ENCODE results near the gene TXNDC8. TPM values are rescaled to one million over a fixed set of nuclear protein-coding genes. Genes with fewer than 3 reads are reported as not detected.
"Not testable (repeated sequence)": the region's sequence is repeated elsewhere in the genome, so short reads cannot be mapped to it uniquely, and the experiment has no call there.

The TXNDC8 gene
- total RNA-seq (not detected), polyA plus RNA-seq (not detected)
- long read RNA-seq, donor 1 = 0 reads
- long read RNA-seq, donor 2 = 0 reads
- long read RNA-seq, donor 3 = 0 reads
- long read RNA-seq, donor 4 = 0 reads

DNA sequence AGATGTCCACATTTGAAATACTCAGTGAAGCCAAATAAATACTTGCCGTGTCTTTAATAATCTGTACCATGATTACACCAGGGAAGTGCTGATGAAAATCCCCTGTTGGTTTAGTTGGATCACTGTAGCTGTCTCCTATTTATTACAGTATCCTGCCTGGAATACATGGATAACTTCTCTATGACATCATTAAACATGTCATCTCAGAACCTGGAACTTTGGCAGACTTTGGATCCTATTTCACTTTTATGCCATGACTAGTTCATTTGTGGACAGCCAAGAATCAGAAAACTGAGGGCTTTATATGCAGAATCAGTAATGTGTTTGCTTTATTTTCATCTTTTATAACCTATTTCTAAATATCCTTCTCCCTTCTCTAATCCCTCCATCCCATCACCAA is at the start of gene TXNDC8:
TXNDC8 (minus strand) TSS at position 137 of the 400 bp plus-strand sequence.
- no peak for DNase-seq
- intact Hi-C loops (cut with DNase I) = no loop called here
- H3K4me1 ChIP-seq (ENCODE audit: control insufficient read depth, insufficient read depth, low read length) = no peaks in the 10 kb centered on the region
- H3K27me3 ChIP-seq (ENCODE audit: control insufficient read depth, insufficient read depth) = no peaks in the 10 kb centered on the region
- 63% methylated on average over 1 of the region's 1 CpG for WGBS
- H3K4me3 ChIP-seq (ENCODE audit: low read length) = no peak within 1 kb of the TSS
- no peak for ATAC-seq
- H3K27ac ChIP-seq (ENCODE audit: low read length) = no peak within 1 kb of the TSS
- no peaks in the 10 kb centered on the region for H3K9me3 ChIP-seq (ENCODE audit: control insufficient read depth, low read length)

DNA sequence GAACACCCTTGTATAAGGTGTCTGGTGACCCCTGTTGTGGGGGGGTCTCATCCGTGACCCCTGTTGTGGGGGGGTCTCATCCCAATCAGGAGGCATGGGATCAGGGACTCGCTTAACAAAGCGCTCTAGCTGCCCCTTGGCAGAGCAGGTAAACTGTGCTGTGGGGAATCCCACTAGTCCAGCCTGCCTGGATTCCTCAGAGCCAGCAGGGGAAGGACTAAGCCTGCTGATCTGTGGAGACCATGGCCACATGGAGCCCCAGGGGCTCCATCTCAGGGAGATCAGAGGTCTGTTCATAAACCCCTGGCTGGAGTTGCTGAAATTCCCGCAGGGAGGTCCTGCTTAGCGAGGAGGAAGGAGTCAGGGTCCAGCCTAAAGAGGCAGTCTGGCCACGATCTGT is 45.8 kb upstream of the TXNDC8 start:
- no peak for DNase-seq
- intact Hi-C loops (cut with DNase I) = no loop called here

DNA sequence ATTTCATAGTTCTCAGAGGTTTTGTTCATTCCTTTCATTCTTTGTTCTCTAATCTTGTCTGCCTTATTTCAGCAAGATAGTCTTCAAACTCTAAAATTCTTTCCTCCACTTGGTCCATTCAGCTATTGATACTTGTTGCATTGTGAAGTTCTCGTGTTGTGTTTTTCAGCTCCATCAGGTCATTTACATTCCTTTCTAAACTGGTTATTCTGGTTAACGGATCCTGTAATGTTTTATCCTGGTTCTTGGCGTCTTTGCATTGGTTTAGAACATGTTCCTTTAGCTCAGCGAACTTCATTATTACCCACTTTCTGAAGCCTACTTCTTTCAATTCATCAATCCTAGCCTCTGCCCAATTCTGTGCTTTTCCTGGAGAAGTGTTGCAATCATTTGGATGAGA is 45.1 kb upstream of the TXNDC8 start:
- DNase-seq (no peak), ATAC-seq (no peak)
- H3K4me1 ChIP-seq (ENCODE audit: control insufficient read depth, insufficient read depth, low read length) = no peaks in the 10 kb centered on the region
- no peaks in the 10 kb centered on the region for H3K27me3 ChIP-seq (ENCODE audit: control insufficient read depth, insufficient read depth)
- no peak overlapping the region for H3K4me3 ChIP-seq (ENCODE audit: low read length)
- WGBS = 91% methylated on average over 4 of the region's 4 CpGs
- H3K27ac ChIP-seq (ENCODE audit: low read length) = no peak overlapping the region
- intact Hi-C loops (cut with DNase I) = no loop called here
- no peaks in the 10 kb centered on the region for H3K9me3 ChIP-seq (ENCODE audit: control insufficient read depth, low read length)

More for the DNA sequence above, 45.8 kb upstream of the TXNDC8 start:
- Histone ChIP-seq H3K9me3 (ENCODE audit: control insufficient read depth, low read length) (no peaks in the 10 kb centered on the region), H3K4me1 (ENCODE audit: control insufficient read depth, insufficient read depth, low read length) (no peaks in the 10 kb centered on the region), H3K4me3 (ENCODE audit: low read length) (no peak overlapping the region), H3K27me3 (ENCODE audit: control insufficient read depth, insufficient read depth) (no peaks in the 10 kb centered on the region), H3K27ac (ENCODE audit: low read length) (no peak overlapping the region)
- ATAC-seq = no peak
- WGBS = 94% methylated on average over 6 of the region's 6 CpGs

DNA sequence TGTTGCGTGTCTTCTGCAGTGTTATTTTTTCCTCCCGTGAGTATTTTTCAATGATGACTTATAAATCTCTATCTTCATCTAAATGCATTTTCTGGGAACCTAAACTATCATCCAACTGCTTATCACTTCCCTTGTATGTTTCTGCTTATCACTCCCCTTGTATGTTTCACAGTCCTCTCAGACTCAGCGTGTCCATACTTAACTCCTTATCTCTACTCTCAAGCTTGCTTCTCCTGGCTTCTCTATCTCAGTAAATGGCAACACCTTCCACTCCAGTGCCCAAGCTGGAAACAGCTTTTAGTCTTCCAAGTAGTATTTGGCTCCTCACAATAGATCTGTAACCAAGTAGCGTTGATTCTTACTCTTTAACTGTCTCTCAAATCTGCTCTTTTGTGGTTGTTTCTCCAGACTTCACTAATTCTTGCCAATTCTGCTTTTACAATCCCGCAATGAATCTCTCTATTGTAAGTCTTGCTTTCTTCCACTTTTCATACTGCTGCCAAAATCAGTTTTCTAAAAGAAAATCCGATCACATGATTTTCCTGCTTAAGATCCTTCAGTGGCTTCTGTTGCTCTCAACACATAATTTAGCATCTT is 33.8 kb upstream of the TXNDC8 start:
- Histone ChIP-seq H3K9me3 (ENCODE audit: control insufficient read depth, low read length) (no peaks in the 10 kb centered on the region), H3K4me3 (ENCODE audit: low read length) (no peak overlapping the region), H3K27ac (ENCODE audit: low read length) (no peak overlapping the region), H3K4me1 (ENCODE audit: control insufficient read depth, insufficient read depth, low read length) (peaks cover 1% of the 10 kb centered on the region), H3K27me3 (ENCODE audit: control insufficient read depth, insufficient read depth) (no peaks in the 10 kb centered on the region)
- intact Hi-C loops (cut with DNase I) = no loop called here
- WGBS = 28% methylated on average over 6 of the region's 6 CpGs
- DNase-seq (no peak), ATAC-seq (no peak)

DNA sequence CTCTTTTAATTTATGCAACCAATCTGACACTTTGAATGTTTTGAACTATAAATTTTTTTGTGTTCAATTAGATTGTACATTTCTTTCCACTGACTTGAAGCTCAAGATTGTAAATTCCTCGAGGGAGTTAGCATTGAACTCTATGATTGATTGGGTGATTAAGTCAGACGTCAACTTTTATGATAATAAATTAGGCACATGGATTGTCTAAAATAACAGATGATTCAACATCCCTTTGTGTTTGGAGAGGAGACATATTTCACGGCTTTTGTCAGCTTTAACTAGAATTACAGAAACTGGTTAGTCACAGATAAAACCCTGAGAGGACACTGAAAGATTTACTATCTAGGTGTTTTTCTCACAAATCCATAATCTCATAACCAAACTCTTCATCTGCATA is 32.7 kb upstream of the TXNDC8 start:
- DNase-seq (no peak), ATAC-seq (no peak)
- no peaks in the 10 kb centered on the region for H3K9me3 ChIP-seq (ENCODE audit: control insufficient read depth, low read length)
- H3K4me3 ChIP-seq (ENCODE audit: low read length) = no peak overlapping the region
- WGBS = 45% methylated on average over 3 of the region's 3 CpGs
- intact Hi-C loops (cut with DNase I) = no loop called here
- no peak overlapping the region for H3K27ac ChIP-seq (ENCODE audit: low read length)
- no peaks in the 10 kb centered on the region for H3K27me3 ChIP-seq (ENCODE audit: control insufficient read depth, insufficient read depth)
- H3K4me1 ChIP-seq (ENCODE audit: control insufficient read depth, insufficient read depth, low read length) = peaks cover 1% of the 10 kb centered on the region

DNA sequence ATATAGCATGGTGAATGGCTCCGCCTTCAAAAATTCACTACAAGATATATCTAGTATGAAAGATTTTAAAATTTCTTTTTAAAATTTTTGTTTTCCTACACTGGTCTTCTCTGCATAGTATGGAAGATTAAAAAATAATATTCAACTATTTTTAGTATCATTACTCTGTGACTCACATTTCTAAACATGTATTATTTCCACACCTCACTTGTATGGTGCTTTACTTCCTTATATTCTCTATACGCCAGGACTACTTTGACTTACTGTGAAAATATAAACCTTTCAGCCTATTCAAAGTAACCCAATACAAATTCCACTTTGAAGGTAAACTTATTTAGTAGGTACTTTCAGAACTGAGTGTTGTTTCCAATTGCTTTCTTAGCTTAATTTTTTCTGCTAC is 26.8 kb upstream of the TXNDC8 start:
- ATAC-seq = no peak
- no peak for DNase-seq
- Histone ChIP-seq H3K27ac (ENCODE audit: low read length) (no peak overlapping the region), H3K4me1 (ENCODE audit: control insufficient read depth, insufficient read depth, low read length) (no peaks in the 10 kb centered on the region), H3K27me3 (ENCODE audit: control insufficient read depth, insufficient read depth) (no peaks in the 10 kb centered on the region), H3K9me3 (ENCODE audit: control insufficient read depth, low read length) (no peaks in the 10 kb centered on the region), H3K4me3 (ENCODE audit: low read length) (no peak overlapping the region)
- intact Hi-C loops (cut with DNase I) = no loop called here
- 85% methylated on average over 2 of the region's 2 CpGs for WGBS

DNA sequence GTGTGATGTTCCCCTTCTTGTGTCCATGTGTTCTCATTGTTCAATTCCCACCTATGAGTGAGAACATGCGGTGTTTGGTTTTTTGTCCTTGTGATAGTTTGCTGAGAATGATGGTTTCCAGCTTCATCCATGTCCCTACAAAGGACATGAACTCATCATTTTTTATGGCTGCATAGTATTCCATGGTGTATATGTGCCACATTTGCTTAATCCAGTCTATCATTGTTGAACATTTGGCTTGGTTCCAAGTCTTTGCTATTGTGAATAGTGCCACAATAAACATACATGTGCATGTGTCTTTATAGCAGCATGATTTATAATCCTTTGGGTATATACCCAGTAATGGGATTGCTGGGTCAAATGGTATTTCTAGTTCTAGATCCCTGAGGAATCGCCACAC is 21.3 kb upstream of the TXNDC8 start:
- H3K27ac ChIP-seq (ENCODE audit: low read length); H3K9me3 ChIP-seq (ENCODE audit: control insufficient read depth, low read length); H3K4me1 ChIP-seq (ENCODE audit: control insufficient read depth, insufficient read depth, low read length); H3K27me3 ChIP-seq (ENCODE audit: control insufficient read depth, insufficient read depth); H3K4me3 ChIP-seq (ENCODE audit: low read length); intact Hi-C loops (cut with DNase I); DNase-seq; ATAC-seq: not testable (repeated sequence)
- WGBS = no CpG with 5 or more reads among the region's 2 CpGs

DNA sequence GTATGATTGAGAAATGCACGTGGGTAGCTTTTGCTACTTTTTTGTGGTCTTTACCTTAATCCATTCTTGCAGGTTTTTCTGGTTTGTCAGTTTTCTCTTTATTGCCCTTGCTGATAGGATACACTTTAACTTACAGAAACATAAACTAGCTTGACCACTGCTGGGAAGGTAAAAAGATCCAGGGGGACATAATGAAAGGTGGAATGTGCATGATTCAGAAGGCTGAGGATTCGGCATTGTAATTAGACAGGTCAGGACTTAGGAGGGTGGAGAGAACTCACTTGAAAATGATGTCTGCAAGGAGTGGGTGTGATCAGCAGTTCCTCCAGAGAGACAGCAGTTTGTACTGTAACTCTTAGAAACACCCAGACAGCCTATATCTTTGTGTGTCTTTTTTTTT is 19.8 kb upstream of the TXNDC8 start:
- no peak overlapping the region for H3K27ac ChIP-seq (ENCODE audit: low read length)
- no peaks in the 10 kb centered on the region for H3K27me3 ChIP-seq (ENCODE audit: control insufficient read depth, insufficient read depth)
- ATAC-seq (no peak), DNase-seq (no peak)
- WGBS = 82% methylated on average over 2 of the region's 2 CpGs
- no peak overlapping the region for H3K4me3 ChIP-seq (ENCODE audit: low read length)
- no peaks in the 10 kb centered on the region for H3K4me1 ChIP-seq (ENCODE audit: control insufficient read depth, insufficient read depth, low read length)
- intact Hi-C loops (cut with DNase I) = no loop called here
- H3K9me3 ChIP-seq (ENCODE audit: control insufficient read depth, low read length) = no peaks in the 10 kb centered on the region

DNA sequence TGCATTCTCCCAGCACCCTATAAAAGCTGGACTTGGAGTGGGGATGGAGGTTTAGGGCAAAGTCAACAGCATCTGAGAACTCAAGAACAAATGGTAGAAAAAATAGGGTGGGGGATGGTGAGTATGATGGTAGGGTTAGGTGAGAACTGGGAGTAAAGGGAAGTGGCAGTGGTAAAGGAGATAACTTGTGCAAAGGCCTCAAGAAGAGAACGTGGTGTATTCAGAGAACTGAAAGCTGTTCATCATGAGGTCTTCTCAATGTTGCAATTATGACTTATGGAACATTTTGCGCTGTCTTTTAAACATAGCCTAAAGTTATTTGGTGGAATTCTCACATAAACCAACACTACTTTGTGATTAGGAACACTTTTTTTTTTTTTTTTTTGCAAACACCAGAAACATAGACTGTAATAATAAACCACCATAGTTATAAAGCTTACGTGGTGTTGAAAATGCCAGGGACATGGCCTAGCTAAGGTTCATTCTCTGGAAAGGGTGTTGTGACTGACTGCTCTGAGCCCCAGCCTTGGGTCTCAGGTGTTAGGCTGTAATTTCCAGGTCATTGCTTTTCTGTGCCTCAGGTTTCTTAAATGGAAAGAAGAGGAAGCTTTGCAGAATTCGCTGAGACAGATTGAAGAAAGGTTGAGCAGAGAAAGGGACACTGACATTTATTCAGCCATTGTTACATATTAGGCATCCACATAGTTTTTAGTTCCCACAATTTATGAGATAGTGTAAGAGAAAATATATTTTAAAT is 19.2 kb upstream of the TXNDC8 start:
- no peak for ATAC-seq
- DNase-seq = no peak
- Histone ChIP-seq H3K4me3 (ENCODE audit: low read length) (no peak overlapping the region), H3K4me1 (ENCODE audit: control insufficient read depth, insufficient read depth, low read length) (no peaks in the 10 kb centered on the region), H3K27me3 (ENCODE audit: control insufficient read depth, insufficient read depth) (no peaks in the 10 kb centered on the region), H3K27ac (ENCODE audit: low read length) (no peak overlapping the region), H3K9me3 (ENCODE audit: control insufficient read depth, low read length) (no peaks in the 10 kb centered on the region)
- 86% methylated on average over 4 of the region's 4 CpGs for WGBS
- intact Hi-C loops (cut with DNase I) = no loop called here

DNA sequence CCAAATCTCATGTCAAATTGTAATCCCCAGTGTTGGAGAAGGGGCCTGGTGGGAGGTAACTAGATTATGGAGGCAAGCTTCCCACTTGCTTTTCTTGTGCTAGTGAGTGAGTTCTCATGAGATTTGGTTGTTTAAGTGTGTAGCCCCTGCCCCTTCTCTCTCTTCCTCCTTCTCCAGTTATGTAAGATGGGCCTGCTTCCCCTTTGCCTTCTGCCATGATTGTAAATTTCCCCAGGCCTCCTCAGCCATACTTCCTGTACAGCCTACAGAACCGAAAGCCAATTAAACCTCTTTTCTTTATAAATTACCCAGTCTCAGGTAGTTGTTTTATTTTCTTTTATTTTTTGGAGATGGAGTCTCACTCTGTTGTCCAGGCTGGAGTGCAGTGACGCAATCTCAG is 18.2 kb upstream of the TXNDC8 start:
- 93% methylated on average over 2 of the region's 2 CpGs for WGBS
- H3K4me1 ChIP-seq (ENCODE audit: control insufficient read depth, insufficient read depth, low read length) = no peaks in the 10 kb centered on the region
- no peaks in the 10 kb centered on the region for H3K9me3 ChIP-seq (ENCODE audit: control insufficient read depth, low read length)
- intact Hi-C loops (cut with DNase I) = no loop called here
- DNase-seq (no peak), ATAC-seq (no peak)
- H3K27me3 ChIP-seq (ENCODE audit: control insufficient read depth, insufficient read depth) = no peaks in the 10 kb centered on the region
- no peak overlapping the region for H3K4me3 ChIP-seq (ENCODE audit: low read length)
- H3K27ac ChIP-seq (ENCODE audit: low read length) = no peak overlapping the region

DNA sequence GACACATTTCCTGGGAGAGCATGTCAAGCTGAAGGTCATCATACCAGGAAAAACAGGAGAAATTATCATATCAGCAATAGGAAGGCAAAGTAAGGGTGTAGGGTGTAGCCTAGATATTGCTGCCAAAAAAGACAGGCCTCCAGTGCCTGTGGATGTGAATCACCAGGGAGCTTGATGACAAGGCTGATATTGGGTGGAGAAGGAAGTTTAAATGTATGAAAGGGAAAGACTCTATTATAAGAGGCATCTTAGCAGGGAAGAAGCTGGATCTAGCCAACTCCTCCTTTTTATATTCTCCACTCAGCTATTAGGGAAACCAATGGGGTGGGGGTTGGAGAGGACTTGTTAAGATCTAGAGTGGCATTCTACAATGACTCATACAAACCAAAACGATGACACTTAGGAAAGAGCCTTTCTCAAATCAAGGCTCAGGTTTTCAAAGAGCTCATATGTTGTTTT is 13.4 kb upstream of the TXNDC8 start:
- Histone ChIP-seq H3K27me3 (ENCODE audit: control insufficient read depth, insufficient read depth) (no peaks in the 10 kb centered on the region), H3K27ac (ENCODE audit: low read length) (no peak overlapping the region), H3K9me3 (ENCODE audit: control insufficient read depth, low read length) (no peaks in the 10 kb centered on the region), H3K4me3 (ENCODE audit: low read length) (no peak overlapping the region), H3K4me1 (ENCODE audit: control insufficient read depth, insufficient read depth, low read length) (no peaks in the 10 kb centered on the region)
- DNase-seq (no peak), ATAC-seq (peak; percentile 52 to 98)
- intact Hi-C loops (cut with DNase I) = no loop called here
- 36% methylated on average over 1 of the region's 1 CpG for WGBS
